Natural killer cell (primary cell): ENCODE measurements around the gene TTC27. TPM values are rescaled to one million over a fixed set of nuclear protein-coding genes. Genes with fewer than 3 reads are reported as not detected.

Source experiments
- ATAC-seq, 3 donors: fragments of 150-1000 bp in 2 of 3; fragments of 200-7000 bp in 1 of 3; cut with Tn5 transposase; 1 replicate in 1 of 3; 2 replicates in 2 of 3; pipeline ENCODE4 v1.10.0; 2021; ENCODE audit warnings: mild to moderate bottlenecking in 2 of 3, moderate library complexity in 2 of 3
- DNase-seq, 2 donors: peaks; one replicate each; pipeline versions ENCODE4 v3.0.0 to v3.0.0-alpha.2; 2013 to 2021; ENCODE audit warnings: mixed read lengths in 1 of 2
- H3K27ac ChIP-seq: one replicate; pipeline ENCODE4 v1.5.1; 2013; ENCODE audit warnings: mild to moderate bottlenecking, low read length
- H3K27me3 ChIP-seq: one replicate; pipeline ENCODE4 v1.6.1; 2013; ENCODE audit warnings: low read length; ENCODE audit not compliant: control insufficient read depth, insufficient read depth
- H3K36me3 ChIP-seq: one replicate; pipeline ENCODE4 v1.6.1; 2013; ENCODE audit warnings: low read length; ENCODE audit not compliant: control insufficient read depth, insufficient read depth
- H3K4me1 ChIP-seq: one replicate; pipeline ENCODE4 v1.6.1; 2013; ENCODE audit warnings: low read length; ENCODE audit not compliant: control insufficient read depth, insufficient read depth
- H3K4me3 ChIP-seq: one replicate; pipeline ENCODE4 v1.5.1; 2013; ENCODE audit warnings: low read length
- H3K9me3 ChIP-seq: one replicate; pipeline ENCODE4 v1.6.1; 2013; ENCODE audit warnings: low read length; ENCODE audit not compliant: control insufficient read depth, insufficient read depth
- H3K27ac Mint-ChIP-seq, 2 donors: one replicate each; pipeline ENCODE4 v1.8.0; 2022; ENCODE audit warnings: mild to moderate bottlenecking in 2 of 2, mixed read lengths in 2 of 2, moderate library complexity in 1 of 2
- H3K27me3 Mint-ChIP-seq, 2 donors: one replicate each; pipeline ENCODE4 v1.8.0; 2022; ENCODE audit warnings: low read depth in 2 of 2, mixed read lengths in 2 of 2
- H3K36me3 Mint-ChIP-seq: one replicate; pipeline ENCODE4 v1.8.0; 2022; ENCODE audit warnings: mixed read lengths
- H3K4me1 Mint-ChIP-seq, 2 donors: one replicate each; pipeline ENCODE4 v1.8.0; 2022; ENCODE audit warnings: mixed read lengths in 2 of 2
- H3K4me3 Mint-ChIP-seq: one replicate; pipeline ENCODE4 v1.8.0; 2022; ENCODE audit warnings: mild to moderate bottlenecking, moderate library complexity, mixed read lengths
- H3K9me3 Mint-ChIP-seq, 2 donors: one replicate each; pipeline ENCODE4 v1.8.0; 2022; ENCODE audit warnings: mixed read lengths in 2 of 2
- CTCF ChIP-seq: fragments of 200-600 bp; IDR thresholded peaks from one replicate; pipeline ENCODE4 v1.8.0; 2022; ENCODE audit warnings: antibody characterized with exemption
- WGBS: methylation state at CpG from one replicate; pipeline ENCODE4 v1.1.7; 2013; ENCODE audit warnings: missing lambda C conversion rate; ENCODE audit not compliant: insufficient coverage; 5-methylcytosine and 5-hydroxymethylcytosine counted together
- intact Hi-C: fragments of 100-400 bp; cut with micrococcal nuclease; formaldehyde crosslinking; loops from one replicate; pipeline ENCODE4 v1.14.2; 2022
- total RNA-seq, 4 donors: library from RNA; stranded (reverse); fragments of 120-200 nt in 1 of 4; gene quantifications; one replicate each; pipeline versions ENCODE4 v1.2.3 to v1.2.4, GENCODE V29; 2013 to 2022

Gene TTC27
- total RNA-seq, 3 donors from 2014 or later (not counting 1 experiment from before 2014, with no cell fraction given): 13.7 to 14.6 (median 14.1) TPM

GRCh38 chr2:32678825-32679224 lies 51.0 kb downstream of the TTC27 start:
- H3K27me3 Mint-ChIP-seq: no peaks in the 10 kb centered on the region
- no peak overlapping the region for H3K27ac Mint-ChIP-seq
- no peak overlapping the region for H3K4me3 ChIP-seq
- H3K9me3 Mint-ChIP-seq: no peaks in the 10 kb centered on the region
- TF ChIP-seq CTCF: no peak
- no peaks in the 10 kb centered on the region for H3K4me1 ChIP-seq
- H3K9me3 ChIP-seq: no peaks in the 10 kb centered on the region
- no peak for ATAC-seq
- H3K27ac ChIP-seq: no peak overlapping the region
- no peaks in the 10 kb centered on the region for H3K27me3 ChIP-seq
- intact Hi-C loops: no loop called here
- DNase-seq: no peak
- H3K36me3 Mint-ChIP-seq: no peaks in the 10 kb centered on the region
- no peak overlapping the region for H3K4me3 Mint-ChIP-seq
- peaks cover 20% of the 10 kb centered on the region for H3K36me3 ChIP-seq
- no peaks in the 10 kb centered on the region for H3K4me1 Mint-ChIP-seq

GRCh38 chr2:32680942-32681341 lies 53.1 kb downstream of the TTC27 start:
- Mint-ChIP-seq H3K4me3 (no peak overlapping the region), H3K4me1 (no peaks in the 10 kb centered on the region), H3K9me3 (no peaks in the 10 kb centered on the region), H3K36me3 (no peaks in the 10 kb centered on the region), H3K27me3 (no peaks in the 10 kb centered on the region), H3K27ac (no peak overlapping the region)
- intact Hi-C loops: no loop called here
- ATAC-seq (no peak), DNase-seq (no peak)
- Histone ChIP-seq H3K4me3 (no peak overlapping the region), H3K27ac (no peak overlapping the region), H3K36me3 (peaks cover 15% of the 10 kb centered on the region), H3K27me3 (no peaks in the 10 kb centered on the region), H3K4me1 (no peaks in the 10 kb centered on the region), H3K9me3 (no peaks in the 10 kb centered on the region)
- 82% methylated on average over 3 of the region's 4 CpGs for WGBS
- TF ChIP-seq CTCF: no peak

GRCh38 chr2:32683520-32684086 lies 55.8 kb downstream of the TTC27 start:
- Histone ChIP-seq H3K4me3 (no peak overlapping the region), H3K4me1 (no peaks in the 10 kb centered on the region), H3K9me3 (no peaks in the 10 kb centered on the region), H3K27ac (no peak overlapping the region), H3K36me3 (peaks cover 12% of the 10 kb centered on the region), H3K27me3 (no peaks in the 10 kb centered on the region)
- 94% methylated on average over 5 of the region's 5 CpGs for WGBS
- Mint-ChIP-seq H3K36me3 (no peaks in the 10 kb centered on the region), H3K27me3 (no peaks in the 10 kb centered on the region), H3K9me3 (no peaks in the 10 kb centered on the region), H3K4me1 (peaks cover 5% of the 10 kb centered on the region in 2 donors), H3K4me3 (no peak overlapping the region), H3K27ac (no peak overlapping the region)
- intact Hi-C loops: no loop called here
- ATAC-seq: no peak
- DNase-seq: no peak
- TF ChIP-seq CTCF: no peak

- Mint-ChIP-seq H3K4me3 (no peak overlapping the region), H3K9me3 (no peaks in the 10 kb centered on the region), H3K36me3 (no peaks in the 10 kb centered on the region), H3K4me1 (peaks cover 5% of the 10 kb centered on the region in 2 donors), H3K27me3 (no peaks in the 10 kb centered on the region), H3K27ac (no peak overlapping the region)
- intact Hi-C loops: no loop called here
- Histone ChIP-seq H3K4me3 (no peak overlapping the region), H3K9me3 (no peaks in the 10 kb centered on the region), H3K36me3 (no peaks in the 10 kb centered on the region), H3K4me1 (no peaks in the 10 kb centered on the region), H3K27me3 (no peaks in the 10 kb centered on the region), H3K27ac (no peak overlapping the region)
- DNase-seq: no peak
- TF ChIP-seq CTCF: no peak
- no peak for ATAC-seq
Measured at GRCh38 chr2:32688541-32688940, 60.7 kb downstream of the TTC27 start.
